ENCODE results near the gene TFAP2E.

The TFAP2E gene

GRCh38 chr1:35564884-35565741 lies 8.0 kb upstream of the TFAP2E start:
- no peak overlapping the region for H3K27ac ChIP-seq (ENCODE audit: low read length)
- H3K4me1 ChIP-seq (ENCODE audit: control insufficient read depth in 1 of 2, insufficient read depth in 2 of 2, low read length in 2 of 2), result peaks cover 0 to 16% of the 10 kb centered on the region in 2 donors
- H3K27me3 ChIP-seq (ENCODE audit: low read depth, low read length), result no peaks in the 10 kb centered on the region
- no peak overlapping the region for H3K4me3 ChIP-seq (ENCODE audit: low read depth in 1 of 2, low read length in 2 of 2)
- no peaks in the 10 kb centered on the region for H3K9me3 ChIP-seq (ENCODE audit: control insufficient read depth in 1 of 2, low read length in 2 of 2)
- peaks cover 9 to 27% of the 10 kb centered on the region in 2 donors for H3K36me3 ChIP-seq (ENCODE audit: control insufficient read depth in 1 of 2, insufficient read depth in 2 of 2, low read length in 2 of 2)

- Histone ChIP-seq H3K36me3 (ENCODE audit: control insufficient read depth in 1 of 2, insufficient read depth in 2 of 2, low read length in 2 of 2) (peaks cover 9 to 27% of the 10 kb centered on the region in 2 donors), H3K27me3 (ENCODE audit: low read depth, low read length) (no peaks in the 10 kb centered on the region), H3K4me1 (ENCODE audit: control insufficient read depth in 1 of 2, insufficient read depth in 2 of 2, low read length in 2 of 2) (peaks cover 0 to 9% of the 10 kb centered on the region in 2 donors)
These were observed 7.4 kb upstream of the TFAP2E start for GRCh38 chr1:35565742-35566133.

GRCh38 chr1:35567947-35568558 lies 5.1 kb upstream of the TFAP2E start:
- Histone ChIP-seq H3K27me3 (ENCODE audit: low read depth, low read length) (peaks cover 17% of the 10 kb centered on the region), H3K9me3 (ENCODE audit: control insufficient read depth in 1 of 2, low read length in 2 of 2) (no peaks in the 10 kb centered on the region)

More at GRCh38 chr1:35565742-35566133, 7.4 kb upstream of the TFAP2E start:
- Histone ChIP-seq H3K9me3 (ENCODE audit: control insufficient read depth in 1 of 2, low read length in 2 of 2) (no peaks in the 10 kb centered on the region), H3K27ac (ENCODE audit: low read length) (no peak overlapping the region), H3K4me3 (ENCODE audit: low read depth in 1 of 2, low read length in 2 of 2) (no peak overlapping the region)

GRCh38 chr1:35568975-35569395 lies 4.1 kb upstream of the TFAP2E start:
- no peak overlapping the region for H3K27ac ChIP-seq (ENCODE audit: low read length)
- H3K27me3 ChIP-seq (ENCODE audit: low read depth, low read length), result peaks cover 17% of the 10 kb centered on the region
- no peak overlapping the region for H3K4me3 ChIP-seq (ENCODE audit: low read depth in 1 of 2, low read length in 2 of 2)
- H3K9me3 ChIP-seq (ENCODE audit: control insufficient read depth in 1 of 2, low read length in 2 of 2), result no peaks in the 10 kb centered on the region
- peaks cover 4 to 13% of the 10 kb centered on the region in 2 donors for H3K36me3 ChIP-seq (ENCODE audit: control insufficient read depth in 1 of 2, insufficient read depth in 2 of 2, low read length in 2 of 2)
- H3K4me1 ChIP-seq (ENCODE audit: control insufficient read depth in 1 of 2, insufficient read depth in 2 of 2, low read length in 2 of 2), result peaks cover 0 to 8% of the 10 kb centered on the region in 2 donors

More at GRCh38 chr1:35567947-35568558, 5.1 kb upstream of the TFAP2E start:
- H3K27ac ChIP-seq (ENCODE audit: low read length), result no peak overlapping the region
- H3K4me1 ChIP-seq (ENCODE audit: control insufficient read depth in 1 of 2, insufficient read depth in 2 of 2, low read length in 2 of 2), result peaks cover 0 to under 1% of the 10 kb centered on the region in 2 donors
- H3K4me3 ChIP-seq (ENCODE audit: low read depth in 1 of 2, low read length in 2 of 2), result no peak overlapping the region
- peaks cover 4 to 22% of the 10 kb centered on the region in 2 donors for H3K36me3 ChIP-seq (ENCODE audit: control insufficient read depth in 1 of 2, insufficient read depth in 2 of 2, low read length in 2 of 2)

- Histone ChIP-seq H3K9me3 (ENCODE audit: control insufficient read depth in 1 of 2, low read length in 2 of 2) (no peaks in the 10 kb centered on the region), H3K4me3 (ENCODE audit: low read depth in 1 of 2, low read length in 2 of 2) (no peak overlapping the region), H3K4me1 (ENCODE audit: control insufficient read depth in 1 of 2, insufficient read depth in 2 of 2, low read length in 2 of 2) (peaks cover 0 to 8% of the 10 kb centered on the region in 2 donors), H3K27me3 (ENCODE audit: low read depth, low read length) (peaks cover 22% of the 10 kb centered on the region), H3K27ac (ENCODE audit: low read length) (no peak overlapping the region), H3K36me3 (ENCODE audit: control insufficient read depth in 1 of 2, insufficient read depth in 2 of 2, low read length in 2 of 2) (peaks cover 4 to 11% of the 10 kb centered on the region in 2 donors)
These were observed 3.2 kb upstream of the TFAP2E start for GRCh38 chr1:35569936-35570335.

GRCh38 chr1:35570589-35571137 lies 2.5 kb upstream of the TFAP2E start:
- Histone ChIP-seq H3K27me3 (ENCODE audit: low read depth, low read length) (peaks cover 22% of the 10 kb centered on the region), H3K36me3 (ENCODE audit: control insufficient read depth in 1 of 2, insufficient read depth in 2 of 2, low read length in 2 of 2) (peaks cover 4 to 11% of the 10 kb centered on the region in 2 donors), H3K27ac (ENCODE audit: low read length) (no peak overlapping the region), H3K4me1 (ENCODE audit: control insufficient read depth in 1 of 2, insufficient read depth in 2 of 2, low read length in 2 of 2) (peaks cover 0 to 8% of the 10 kb centered on the region in 2 donors), H3K9me3 (ENCODE audit: control insufficient read depth in 1 of 2, low read length in 2 of 2) (no peaks in the 10 kb centered on the region), H3K4me3 (ENCODE audit: low read depth in 1 of 2, low read length in 2 of 2) (no peak overlapping the region)

- Histone ChIP-seq H3K9me3 (ENCODE audit: control insufficient read depth in 1 of 2, low read length in 2 of 2) (no peaks in the 10 kb centered on the region), H3K27ac (ENCODE audit: low read length) (no peak overlapping the region), H3K4me3 (ENCODE audit: low read depth in 1 of 2, low read length in 2 of 2) (no peak overlapping the region), H3K4me1 (ENCODE audit: control insufficient read depth in 1 of 2, insufficient read depth in 2 of 2, low read length in 2 of 2) (peaks cover 0 to 9% of the 10 kb centered on the region in 2 donors), H3K27me3 (ENCODE audit: low read depth, low read length) (peaks cover 25% of the 10 kb centered on the region), H3K36me3 (ENCODE audit: control insufficient read depth in 1 of 2, insufficient read depth in 2 of 2, low read length in 2 of 2) (peaks cover 4 to 6% of the 10 kb centered on the region in 2 donors)
These were observed 1.9 kb upstream of the TFAP2E start for GRCh38 chr1:35571263-35571662.

GRCh38 chr1:35572296-35572695 lies 818 bp upstream of the TFAP2E start:
- Histone ChIP-seq H3K27ac (ENCODE audit: low read length) (no peak overlapping the region), H3K36me3 (ENCODE audit: control insufficient read depth in 1 of 2, insufficient read depth in 2 of 2, low read length in 2 of 2) (no peaks in the 10 kb centered on the region), H3K4me3 (ENCODE audit: low read depth in 1 of 2, low read length in 2 of 2) (no peak overlapping the region), H3K27me3 (ENCODE audit: low read depth, low read length) (peaks cover 30% of the 10 kb centered on the region), H3K4me1 (ENCODE audit: control insufficient read depth in 1 of 2, insufficient read depth in 2 of 2, low read length in 2 of 2) (peaks cover 0 to 17% of the 10 kb centered on the region in 2 donors), H3K9me3 (ENCODE audit: control insufficient read depth in 1 of 2, low read length in 2 of 2) (no peaks in the 10 kb centered on the region)

- H3K4me3 ChIP-seq (ENCODE audit: low read depth in 1 of 2, low read length in 2 of 2), result no peak overlapping the region
These were observed 1.1 kb downstream of the TFAP2E start for GRCh38 chr1:35574125-35574654.

GRCh38 chr1:35574655-35575415 lies 1.7 kb downstream of the TFAP2E start:
- no peak overlapping the region for H3K4me3 ChIP-seq (ENCODE audit: low read depth in 1 of 2, low read length in 2 of 2)
- H3K4me1 ChIP-seq (ENCODE audit: control insufficient read depth in 1 of 2, insufficient read depth in 2 of 2, low read length in 2 of 2), result peaks cover 0 to 28% of the 10 kb centered on the region in 2 donors
- H3K9me3 ChIP-seq (ENCODE audit: control insufficient read depth in 1 of 2, low read length in 2 of 2), result no peaks in the 10 kb centered on the region
- peaks cover 36% of the 10 kb centered on the region for H3K27me3 ChIP-seq (ENCODE audit: low read depth, low read length)
- no peaks in the 10 kb centered on the region for H3K36me3 ChIP-seq (ENCODE audit: control insufficient read depth in 1 of 2, insufficient read depth in 2 of 2, low read length in 2 of 2)
- no peak overlapping the region for H3K27ac ChIP-seq (ENCODE audit: low read length)

More at GRCh38 chr1:35574125-35574654, 1.1 kb downstream of the TFAP2E start:
- no peaks in the 10 kb centered on the region for H3K36me3 ChIP-seq (ENCODE audit: control insufficient read depth in 1 of 2, insufficient read depth in 2 of 2, low read length in 2 of 2)
- peaks cover 36% of the 10 kb centered on the region for H3K27me3 ChIP-seq (ENCODE audit: low read depth, low read length)
- no peaks in the 10 kb centered on the region for H3K9me3 ChIP-seq (ENCODE audit: control insufficient read depth in 1 of 2, low read length in 2 of 2)
- peaks cover 0 to 28% of the 10 kb centered on the region in 2 donors for H3K4me1 ChIP-seq (ENCODE audit: control insufficient read depth in 1 of 2, insufficient read depth in 2 of 2, low read length in 2 of 2)
- no peak overlapping the region for H3K27ac ChIP-seq (ENCODE audit: low read length)

Data from muscle layer of duodenum (tissue), 2 donors.